RWPE1 (cell line): Measurements from ENCODE around the gene TADA1.

Source experiments
- CTCF ChIA-PET: fragments of 350-600 bp; sonication (Branson Sonifier 250); formaldehyde crosslinking; extraction: SDS; loops from one replicate; lab custom pipeline; 2021; lab: Yijun Ruan, JAX
- POLR2A ChIA-PET: fragments of 400-600 bp; formaldehyde crosslinking; extraction: SDS; loops from one replicate; lab custom pipeline; 2020; ENCODE audit warnings: antibody characterized with exemption; ENCODE audit not compliant: low non-redundant PET; lab: Yijun Ruan, JAX
- DNase-seq: peaks from one replicate; pipeline ENCODE4 v3.0.0; 2012; ENCODE audit warnings: low spot score
- H3K27ac ChIP-seq: fragments of 450-650 bp; 2 replicates; pipeline ENCODE4 v1.5.1; 2017
- CTCF ChIP-seq: fragments of 450-650 bp; conservative IDR thresholded peaks from 2 replicates; pipeline ENCODE4 v1.5.1; 2017; ENCODE audit warnings: low read depth, mild to moderate bottlenecking

TADA1 gene

GRCh38 chr1:166870584-166870983 lies 5.5 kb downstream of the TADA1 start:
- DNase-seq: no peak
- no peak overlapping the region for H3K27ac ChIP-seq
- POLR2A ChIA-PET: no interaction called here
- CTCF ChIA-PET: interaction anchor here (0.7 kb wide), 2 partner anchors 100 to 727 kb away, joined by 3 read pairs; no protein-coding TSS in a partner anchor
- TF ChIP-seq CTCF: no peak

GRCh38 chr1:166869318-166870099 lies 6.6 kb downstream of the TADA1 start:
- POLR2A ChIA-PET: interaction anchor here (0.5 kb wide), 1 partner anchor 352 kb away, joined by 3 read pairs; no protein-coding TSS in a partner anchor
- CTCF ChIA-PET: interaction anchor here (0.6 kb wide), 1 partner anchor 95 kb away, joined by 3 read pairs; no protein-coding TSS in a partner anchor
- no peak for TF ChIP-seq CTCF
- H3K27ac ChIP-seq: no peak overlapping the region
- no peak for DNase-seq

- POLR2A ChIA-PET: no interaction called here
- DNase-seq: no peak
Measured at GRCh38 chr1:166868639-166869038, 7.4 kb downstream of the TADA1 start.

GRCh38 chr1:166865926-166866325 lies 10.1 kb downstream of the TADA1 start:
- ChIA-PET POLR2A (interaction anchor here (0.7 kb wide), 1 partner anchor 17 kb away, joined by 3 read pairs; no protein-coding TSS in a partner anchor), CTCF (no interaction called here)
- no peak for DNase-seq
- no peak for TF ChIP-seq CTCF
- H3K27ac ChIP-seq: no peak overlapping the region

More at GRCh38 chr1:166868639-166869038, 7.4 kb downstream of the TADA1 start:
- H3K27ac ChIP-seq: no peak overlapping the region
- TF ChIP-seq CTCF: no peak
- CTCF ChIA-PET: no interaction called here

GRCh38 chr1:166859597-166859996 lies 16.5 kb downstream of the TADA1 start:
- ChIA-PET CTCF (no interaction called here), POLR2A (no interaction called here)
- TF ChIP-seq CTCF: no peak
- DNase-seq: no peak
- no peak overlapping the region for H3K27ac ChIP-seq

- DNase-seq: no peak
- no peak for TF ChIP-seq CTCF
- CTCF ChIA-PET: no interaction called here
- no peak overlapping the region for H3K27ac ChIP-seq
- POLR2A ChIA-PET: no interaction called here
Measured at GRCh38 chr1:166858726-166859419, 17.2 kb downstream of the TADA1 start.
